AG10803 (cell line): Measurements from ENCODE around the gene TLNRD1.

ENCODE experiments used
- DNase-seq: peaks from one replicate; pipeline ENCODE4 v3.0.0; 2010; ENCODE audit warnings: low read depth
- H3K4me3 ChIP-seq: 2 replicates; pipeline ENCODE4 v1.5.1; 2011; ENCODE audit warnings: mild to moderate bottlenecking, low read length, control low read depth
- TF ChIP-seq, protein P1 (sequence below): conservative IDR thresholded peaks from 2 replicates; pipeline ENCODE4 v1.5.1; 2011; ENCODE audit warnings: mild to moderate bottlenecking, low read length, control low read depth, inconsistent platforms

The TLNRD1 gene

DNA sequence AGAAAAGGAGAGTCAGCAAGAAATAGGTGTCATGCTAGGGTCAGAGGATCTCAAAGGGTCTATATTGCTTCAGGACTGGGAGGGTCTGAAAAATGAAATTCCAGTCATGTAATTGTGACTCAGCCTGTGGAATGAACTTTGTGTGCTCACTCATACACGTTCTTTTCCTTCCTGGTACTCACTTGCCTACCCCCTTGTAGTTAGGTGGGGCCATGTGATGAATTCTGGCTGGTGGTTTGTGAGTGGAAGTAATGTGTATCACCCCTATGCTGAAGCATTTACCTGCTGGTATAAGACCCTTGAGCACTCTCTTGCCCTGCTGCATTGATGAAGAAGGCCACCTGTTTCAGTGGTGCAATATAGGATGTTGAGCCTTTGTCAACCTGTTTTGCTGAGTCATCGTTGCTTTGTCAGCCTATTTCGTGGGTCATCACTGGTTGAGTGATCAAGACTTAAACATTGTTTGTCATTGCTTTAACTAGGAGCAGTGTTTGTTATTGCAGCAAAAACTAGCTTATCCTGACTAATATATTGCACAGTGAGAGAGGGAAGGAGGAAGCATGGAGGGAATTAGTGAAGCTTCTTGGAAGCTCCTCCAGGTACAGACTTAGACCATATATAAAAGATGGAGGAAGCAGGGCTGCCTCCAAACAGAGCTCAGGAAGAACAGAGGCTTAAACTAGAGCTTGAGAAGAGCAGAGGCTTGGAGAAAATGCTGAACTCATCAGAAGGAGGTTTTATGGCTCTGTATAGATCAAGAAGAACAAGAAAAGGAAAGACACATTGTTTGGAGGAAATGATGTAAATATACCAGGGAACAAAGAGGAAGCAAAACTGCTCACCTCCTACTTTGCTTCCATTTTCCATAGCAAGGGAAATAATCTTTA, 28.9 kb downstream of the TLNRD1 start:
- no peak overlapping the region for H3K4me3 ChIP-seq
- peak; percentile 31 for DNase-seq
- TF ChIP-seq, protein P1, sequence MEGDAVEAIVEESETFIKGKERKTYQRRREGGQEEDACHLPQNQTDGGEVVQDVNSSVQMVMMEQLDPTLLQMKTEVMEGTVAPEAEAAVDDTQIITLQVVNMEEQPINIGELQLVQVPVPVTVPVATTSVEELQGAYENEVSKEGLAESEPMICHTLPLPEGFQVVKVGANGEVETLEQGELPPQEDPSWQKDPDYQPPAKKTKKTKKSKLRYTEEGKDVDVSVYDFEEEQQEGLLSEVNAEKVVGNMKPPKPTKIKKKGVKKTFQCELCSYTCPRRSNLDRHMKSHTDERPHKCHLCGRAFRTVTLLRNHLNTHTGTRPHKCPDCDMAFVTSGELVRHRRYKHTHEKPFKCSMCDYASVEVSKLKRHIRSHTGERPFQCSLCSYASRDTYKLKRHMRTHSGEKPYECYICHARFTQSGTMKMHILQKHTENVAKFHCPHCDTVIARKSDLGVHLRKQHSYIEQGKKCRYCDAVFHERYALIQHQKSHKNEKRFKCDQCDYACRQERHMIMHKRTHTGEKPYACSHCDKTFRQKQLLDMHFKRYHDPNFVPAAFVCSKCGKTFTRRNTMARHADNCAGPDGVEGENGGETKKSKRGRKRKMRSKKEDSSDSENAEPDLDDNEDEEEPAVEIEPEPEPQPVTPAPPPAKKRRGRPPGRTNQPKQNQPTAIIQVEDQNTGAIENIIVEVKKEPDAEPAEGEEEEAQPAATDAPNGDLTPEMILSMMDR = no peak

DNA sequence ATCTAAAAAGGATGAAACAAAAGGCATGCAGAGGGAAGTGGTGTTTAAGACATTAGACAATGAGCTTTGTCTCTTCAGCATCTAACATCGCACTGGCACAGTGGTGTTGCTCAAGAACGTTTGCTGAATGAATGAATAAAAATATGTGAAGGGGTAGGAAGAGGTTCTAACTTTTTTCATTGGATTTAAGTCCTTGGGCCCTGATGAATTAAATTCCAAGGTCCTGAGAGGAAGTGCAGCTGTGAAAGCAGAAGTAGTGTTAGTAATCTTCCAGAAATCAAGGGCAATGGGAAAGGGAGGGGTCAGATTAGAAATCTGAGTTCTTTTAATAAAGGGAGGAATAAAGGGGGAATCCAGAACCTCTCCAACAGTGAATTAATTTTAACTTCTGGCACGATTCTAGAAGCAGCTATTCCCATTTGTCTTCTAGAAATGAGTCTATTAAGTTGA, 29.6 kb downstream of the TLNRD1 start:
- H3K4me3 ChIP-seq = no peak overlapping the region
- DNase-seq = no peak
- TF ChIP-seq, protein P1 = no peak

DNA sequence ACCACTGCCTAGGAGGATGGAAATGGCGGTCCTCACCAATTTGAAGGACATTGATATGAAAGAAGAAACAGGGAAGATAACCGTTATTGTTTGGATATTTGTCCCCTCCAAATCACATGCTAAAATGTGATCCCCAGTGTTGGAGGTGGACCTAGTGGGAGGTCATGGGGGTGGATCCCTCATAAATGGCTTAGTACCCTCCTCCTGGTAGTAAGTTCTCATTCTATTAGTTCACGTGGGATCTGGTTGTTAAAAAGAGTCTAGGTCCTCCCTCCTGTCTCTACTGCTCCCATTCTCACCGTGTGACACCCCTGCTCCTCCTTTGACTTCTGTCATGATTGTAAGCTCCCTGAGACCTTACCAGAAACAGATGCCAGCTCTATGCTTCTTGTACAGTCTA, 30.5 kb downstream of the TLNRD1 start:
- TF ChIP-seq, protein P1 = no peak
- no peak overlapping the region for H3K4me3 ChIP-seq
- DNase-seq = no peak

DNA sequence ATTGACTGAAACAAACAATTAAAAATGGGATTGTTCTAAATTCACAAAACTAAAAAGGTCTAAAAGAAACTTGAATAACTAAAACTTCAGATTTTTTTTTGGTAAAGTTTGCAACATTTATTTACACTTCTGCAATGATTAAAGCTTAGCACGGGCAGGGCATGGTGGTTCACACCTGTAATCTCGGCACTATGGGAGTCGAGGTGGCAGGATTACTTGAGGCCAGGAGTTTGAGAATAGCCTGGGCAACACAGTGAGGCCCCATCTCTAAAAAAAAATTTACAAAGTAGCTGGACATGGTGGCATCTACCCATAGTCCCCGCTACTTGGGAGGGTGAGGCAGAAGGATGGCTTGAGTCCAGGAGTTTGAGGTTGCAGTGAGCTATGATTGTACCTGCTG, 31.6 kb downstream of the TLNRD1 start:
- TF ChIP-seq, protein P1 = no peak

DNA sequence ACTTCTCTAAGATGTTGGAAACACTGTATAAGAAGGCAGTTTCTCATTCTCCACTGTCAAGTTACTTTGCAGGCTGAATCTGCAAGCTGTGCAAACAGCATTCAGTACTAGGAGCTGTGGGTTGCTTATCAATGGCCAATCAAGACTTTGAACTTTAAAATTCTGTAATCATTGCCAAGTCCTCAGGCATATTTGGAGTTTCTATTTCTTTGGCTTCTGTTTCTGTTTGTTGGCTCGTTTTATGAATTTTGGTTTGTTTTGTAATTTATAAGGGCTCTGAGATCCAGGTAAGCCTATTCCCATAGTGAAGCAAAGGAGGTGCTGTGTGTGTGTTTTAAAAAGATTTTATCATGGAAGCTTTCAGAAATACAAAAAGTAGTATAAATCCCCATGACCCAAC, 32.1 kb downstream of the TLNRD1 start:
- no peak for DNase-seq
- H3K4me3 ChIP-seq = no peak overlapping the region
- TF ChIP-seq, protein P1 = no peak

More for the DNA sequence above, 31.6 kb downstream of the TLNRD1 start:
- no peak overlapping the region for H3K4me3 ChIP-seq
- DNase-seq = no peak

DNA sequence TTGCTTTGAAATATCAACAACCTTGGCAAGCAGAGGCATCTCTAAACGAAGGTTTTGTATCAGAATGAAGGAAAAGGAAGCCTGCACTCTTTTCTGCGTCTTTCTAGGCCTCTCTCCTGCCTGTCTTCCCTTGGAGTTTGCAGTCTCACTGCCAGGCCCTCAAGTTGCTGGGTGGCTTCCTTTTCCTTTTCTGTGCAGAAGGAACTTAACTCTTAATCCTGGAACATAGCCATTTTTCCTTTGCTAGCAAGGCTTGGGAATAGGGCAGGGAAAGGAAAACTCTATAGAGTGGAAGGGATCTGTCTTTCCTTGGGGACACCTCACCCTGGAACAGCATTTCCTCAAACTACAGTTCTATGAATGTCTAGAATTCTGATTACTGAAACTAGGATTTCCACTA, 32.8 kb downstream of the TLNRD1 start:
- no peak overlapping the region for H3K4me3 ChIP-seq
- no peak for DNase-seq
- TF ChIP-seq, protein P1 = no peak
